B cell (primary cell): ENCODE results near the gene MBP. TPM values are rescaled to one million over a fixed set of nuclear protein-coding genes. Genes with fewer than 3 reads are reported as not detected.
"Not testable (repeated sequence)": the region's sequence is repeated elsewhere in the genome, so short reads cannot be mapped to it uniquely, and the experiment has no call there.

Source experiments
- ATAC-seq: fragments of 200-7000 bp; cut with Tn5 transposase; one replicate; pipeline ENCODE4 v1.10.0; 2021; ENCODE audit warnings: low read depth, mild to moderate bottlenecking, moderate number of reproducible peaks, moderate library complexity
- CTCF ChIA-PET: fragments of 350-600 bp; sonication (Branson Sonifier 250); formaldehyde crosslinking; loops from one replicate; lab custom pipeline; 2021; ENCODE audit warnings: antibody characterized with exemption, inconsistent platforms; lab: Charles Lee
- POLR2A ChIA-PET: fragments of 350-600 bp; sonication (Branson Sonifier 250); formaldehyde crosslinking; loops from one replicate; lab custom pipeline; 2021; ENCODE audit warnings: antibody characterized with exemption; lab: Charles Lee
- DNase-seq: peaks from one replicate; pipeline ENCODE4 v3.0.0; 2013
- H2AFZ ChIP-seq: 2 replicates; pipeline ENCODE4 v1.6.1; 2012; ENCODE audit warnings: mild to moderate bottlenecking, low read depth, low read length; ENCODE audit not compliant: insufficient read depth, poor library complexity, severe bottlenecking
- H3K27ac ChIP-seq, 2 donors: 1 replicate in 1 of 2; 2 replicates in 1 of 2; pipeline ENCODE4 v1.5.1; 2012 to 2013; ENCODE audit warnings: low read length in 2 of 2, mild to moderate bottlenecking in 2 of 2, moderate library complexity in 1 of 2
- H3K27me3 ChIP-seq, 4 experiments: fragments of 200-600 bp in 1 of 4; sonication (generic) in 1 of 4; replicated peaks in 1 of 4; 1 replicate in 2 of 4; 2 replicates in 2 of 4; pipeline versions ENCODE4 v1.6.1 to v1.7.0; 2013 to 2016; ENCODE audit warnings: low read length in 3 of 4, mild to moderate bottlenecking in 2 of 4, mixed read lengths in 1 of 4, moderate library complexity in 1 of 4; ENCODE audit not compliant: insufficient read depth in 4 of 4, control insufficient read depth in 3 of 4; ENCODE audit errors: control extremely low read depth in 1 of 4
- H3K36me3 ChIP-seq, 2 experiments: replicated peaks in 1 of 2; 1 replicate in 1 of 2; 2 replicates in 1 of 2; pipeline versions ENCODE4 v1.6.1 to v1.7.1; 2013; ENCODE audit warnings: low read length in 1 of 2; ENCODE audit not compliant: insufficient read depth in 2 of 2, control insufficient read depth in 1 of 2; ENCODE audit errors: control extremely low read depth in 1 of 2, extremely low read depth in 1 of 2
- H3K4me1 ChIP-seq, 2 donors: fragments of 200-600 bp in 1 of 2; sonication (generic) in 1 of 2; 1 replicate in 1 of 2; 2 replicates in 1 of 2; pipeline versions ENCODE4 v1.5.1 to v1.6.1; 2013 to 2017; ENCODE audit warnings: low read length in 2 of 2; ENCODE audit not compliant: control insufficient read depth in 2 of 2, insufficient read depth in 2 of 2
- H3K4me2 ChIP-seq: replicated peaks from 2 replicates; pipeline ENCODE3; 2012; ENCODE audit warnings: mild to moderate bottlenecking, low read depth, low read length; ENCODE audit not compliant: poor library complexity, severe bottlenecking
- H3K4me3 ChIP-seq, 5 experiments: fragments of 200-600 bp in 1 of 5; sonication (generic) in 1 of 5; 1 replicate in 3 of 5; 2 replicates in 2 of 5; pipeline versions ENCODE4 v1.5.1 to v1.7.0; 2011 to 2016; ENCODE audit warnings: low read length in 4 of 5, mild to moderate bottlenecking in 4 of 5, low read depth in 2 of 5, control low read depth in 1 of 5, moderate library complexity in 1 of 5; ENCODE audit not compliant: insufficient read depth in 1 of 5; ENCODE audit errors: control extremely low read depth in 1 of 5, extremely low read depth in 1 of 5
- H3K79me2 ChIP-seq: fragments of 200-600 bp; sonication (generic); one replicate; pipeline ENCODE4 v1.6.0; 2016; ENCODE audit warnings: low read length; ENCODE audit not compliant: control insufficient read depth, insufficient read depth
- H3K9ac ChIP-seq: fragments of 200-600 bp; sonication (generic); 2 replicates; pipeline ENCODE4 v1.6.1; 2017; ENCODE audit warnings: mild to moderate bottlenecking, low read length, moderate library complexity
- H3K9me3 ChIP-seq, 3 donors: one replicate each; pipeline versions ENCODE4 v1.6.1 to v1.7.1; 2013; ENCODE audit warnings: low read length in 2 of 3; ENCODE audit not compliant: control insufficient read depth in 2 of 3, insufficient read depth in 1 of 3; ENCODE audit errors: control extremely low read depth in 1 of 3
- H4K20me1 ChIP-seq: 2 replicates; pipeline ENCODE4 v1.6.0; 2012; ENCODE audit warnings: mild to moderate bottlenecking, low read length; ENCODE audit not compliant: insufficient read depth, control insufficient read depth, poor library complexity, severe bottlenecking
- H3K27ac Mint-ChIP-seq: one replicate; pipeline ENCODE4 v1.8.0; 2021; ENCODE audit warnings: mixed read lengths
- H3K27me3 Mint-ChIP-seq: one replicate; pipeline ENCODE4 v1.8.0; 2021; ENCODE audit warnings: mixed read lengths
- H3K4me1 Mint-ChIP-seq: one replicate; pipeline ENCODE4 v1.8.0; 2021; ENCODE audit warnings: mixed read lengths
- H3K4me3 Mint-ChIP-seq: one replicate; pipeline ENCODE4 v1.8.0; 2021; ENCODE audit warnings: mixed read lengths
- H3K9me3 Mint-ChIP-seq: one replicate; pipeline ENCODE4 v1.8.0; 2022; ENCODE audit warnings: mixed read lengths; ENCODE audit not compliant: insufficient read depth
- CTCF ChIP-seq: fragments of 200-600 bp; IDR thresholded peaks from one replicate; pipeline ENCODE4 v1.8.0; 2022; ENCODE audit warnings: antibody characterized with exemption, mild to moderate bottlenecking
- EZH2 ChIP-seq: IDR thresholded peaks from 2 replicates; pipeline ENCODE4 v1.6.1; 2012; ENCODE audit warnings: borderline replicate concordance, low read depth, mild to moderate bottlenecking, moderate library complexity, low read length; ENCODE audit not compliant: insufficient read depth, poor library complexity, severe bottlenecking
- WGBS: methylation state at CpG from one replicate; pipeline ENCODE4 v1.1.5; 2013; ENCODE audit warnings: missing lambda C conversion rate; ENCODE audit not compliant: insufficient coverage; 5-methylcytosine and 5-hydroxymethylcytosine counted together
- intact Hi-C: fragments of 100-400 bp; cut with micrococcal nuclease; formaldehyde crosslinking; loops from one replicate; pipeline ENCODE4 v1.10.0; 2022
- polyA plus RNA-seq: library from polyadenylated mRNA; depleted of rRNA; stranded (reverse); fragments of >200 nt; gene quantifications from 2 replicates; pipeline ENCODE4 v1.2.3, GENCODE V29; 2012
- total RNA-seq, 2 donors: library from RNA; stranded (reverse); fragments of 120-200 nt in 1 of 2; gene quantifications; 1 replicate in 1 of 2; 2 replicates in 1 of 2; pipeline versions ENCODE4 v1.2.3 to v1.2.4, GENCODE V29; 2013 to 2022

MBP gene
- total and polyA plus RNA-seq, 2 donors (not counting 1 experiment from before 2014, with no cell fraction given) = 30.1 to 192 TPM

GRCh38 chr18:76951456-76952247, 180.9 kb downstream of the MBP start:
- Mint-ChIP-seq H3K27ac (peak overlapping the region; percentile 34), H3K9me3 (no peaks in the 10 kb centered on the region), H3K4me3 (no peak overlapping the region), H3K27me3 (no peaks in the 10 kb centered on the region), H3K4me1 (no peaks in the 10 kb centered on the region)
- Histone ChIP-seq H3K4me2 (no peak overlapping the region), H3K4me1 (no peaks in the 10 kb centered on the region), H3K27ac (no peak overlapping the region), H2AFZ (no peak overlapping the region), H3K9ac (no peak overlapping the region), H3K9me3 (no peaks in the 10 kb centered on the region), H4K20me1 (no peaks in the 10 kb centered on the region), H3K79me2 (no peaks in the 10 kb centered on the region), H3K4me3 (no peak overlapping the region), H3K27me3 (no peaks in the 10 kb centered on the region), H3K36me3 (peaks cover 17 to 52% of the 10 kb centered on the region in 2 experiments)
- intact Hi-C loops = no loop called here
- TF ChIP-seq CTCF (no peak), EZH2 (no peak)
- ATAC-seq = no peak
- DNase-seq = no peak
- ChIA-PET POLR2A (no interaction called here), CTCF (interaction anchor here (0.8 to 1.5 kb wide), 4 partner anchors 10 to 39 kb away, joined by 3 to 7 read pairs (median 4); no protein-coding TSS in a partner anchor)
- WGBS = 98% methylated on average over 8 of the region's 12 CpGs

GRCh38 chr18:76948345-76948744, 184.2 kb downstream of the MBP start:
- H3K4me1 Mint-ChIP-seq = no peaks in the 10 kb centered on the region
- ATAC-seq (no peak), DNase-seq (no peak)
- Histone ChIP-seq H3K79me2 (no peaks in the 10 kb centered on the region), H3K9ac (no peak overlapping the region), H2AFZ (no peak overlapping the region), H3K4me1 (no peaks in the 10 kb centered on the region), H3K36me3 (peaks cover 17 to 41% of the 10 kb centered on the region in 2 experiments), H3K27ac (no peak overlapping the region), H4K20me1 (no peaks in the 10 kb centered on the region), H3K4me3 (no peak overlapping the region), H3K27me3 (no peaks in the 10 kb centered on the region), H3K4me2 (no peak overlapping the region), H3K9me3 (peaks cover 0 to 4% (median 0%) of the 10 kb centered on the region in 3 donors)
- H3K27me3 Mint-ChIP-seq = no peaks in the 10 kb centered on the region
- no peak overlapping the region for H3K27ac Mint-ChIP-seq
- CTCF ChIA-PET = interaction anchor here (0.8 to 1.4 kb wide), 4 partner anchors 10 to 52 kb away, joined by 3 read pairs; no protein-coding TSS in a partner anchor
- POLR2A ChIA-PET = no interaction called here
- intact Hi-C loops = no loop called here
- no peak for TF ChIP-seq EZH2
- no peak for TF ChIP-seq CTCF
- no peak overlapping the region for H3K4me3 Mint-ChIP-seq
- 90% methylated on average over 8 of the region's 8 CpGs for WGBS
- no peaks in the 10 kb centered on the region for H3K9me3 Mint-ChIP-seq

GRCh38 chr18:76944346-76944745, 188.2 kb downstream of the MBP start:
- H3K27ac Mint-ChIP-seq, intact Hi-C loops, H3K4me1 ChIP-seq, H3K9me3 ChIP-seq, H3K79me2 ChIP-seq, H3K4me2 ChIP-seq, H2AFZ ChIP-seq, H3K27ac ChIP-seq, H3K4me3 Mint-ChIP-seq, H3K4me3 ChIP-seq, H3K4me1 Mint-ChIP-seq, H3K9me3 Mint-ChIP-seq, DNase-seq, H4K20me1 ChIP-seq, POLR2A ChIA-PET, H3K9ac ChIP-seq, H3K27me3 ChIP-seq, ATAC-seq, H3K27me3 Mint-ChIP-seq: not testable (repeated sequence)
- no CpG with 5 or more reads among the region's 8 CpGs for WGBS
- peaks cover 9 to 30% of the 10 kb centered on the region in 2 experiments for H3K36me3 ChIP-seq
- CTCF ChIA-PET = interaction anchor here (1.2 to 1.6 kb wide), 4 partner anchors 22 to 132 kb away, joined by 3 to 6 read pairs (median 5); no protein-coding TSS in a partner anchor
